ENCODE measurements around the gene PIBF1. TPM values are rescaled to one million over a fixed set of nuclear protein-coding genes. Genes with fewer than 3 reads are reported as not detected.
"Not testable (repeated sequence)": the region's sequence is repeated elsewhere in the genome, so short reads cannot be mapped to it uniquely, and the experiment has no call there.

The PIBF1 gene
- total RNA-seq, 4 donors from 2014 or later: 11.4 to 21.1 (median 13.5) TPM

DNA sequence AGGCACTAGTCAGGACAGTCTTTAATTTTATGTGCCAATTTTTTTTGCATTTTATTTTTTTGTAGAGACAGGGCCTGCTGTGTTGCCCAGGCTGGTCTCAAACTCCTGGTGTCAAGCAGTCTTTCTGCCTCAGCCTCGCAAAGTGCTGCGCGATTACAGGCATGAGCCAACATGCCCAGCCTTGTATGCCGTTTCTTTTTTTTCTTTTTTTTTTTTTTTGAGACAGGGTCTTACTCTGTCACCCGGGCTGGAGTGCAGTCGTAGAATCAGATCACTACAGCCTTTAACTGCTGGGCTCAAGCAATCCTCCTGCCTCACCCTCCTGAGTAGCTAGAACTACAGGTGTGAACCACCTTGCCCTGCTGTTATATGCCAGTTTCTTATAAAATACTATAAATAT, 27.8 kb upstream of the PIBF1 start:
- no peak overlapping the region for H3K4me3 ChIP-seq (ENCODE audit: low read depth, poor library complexity, severe bottlenecking)
- WGBS, 2 donors: 64 to 68% methylated on average over 6 of the region's 6 CpGs
- no peak for DNase-seq (ENCODE audit: low spot score in 2 of 2)
- no peak for TF ChIP-seq POLR2A (IDR thresholded peaks at IDR 0.05)
- intact Hi-C loops (cut with DNase I; ENCODE audit: low total_unique reads): no loop called here

DNA sequence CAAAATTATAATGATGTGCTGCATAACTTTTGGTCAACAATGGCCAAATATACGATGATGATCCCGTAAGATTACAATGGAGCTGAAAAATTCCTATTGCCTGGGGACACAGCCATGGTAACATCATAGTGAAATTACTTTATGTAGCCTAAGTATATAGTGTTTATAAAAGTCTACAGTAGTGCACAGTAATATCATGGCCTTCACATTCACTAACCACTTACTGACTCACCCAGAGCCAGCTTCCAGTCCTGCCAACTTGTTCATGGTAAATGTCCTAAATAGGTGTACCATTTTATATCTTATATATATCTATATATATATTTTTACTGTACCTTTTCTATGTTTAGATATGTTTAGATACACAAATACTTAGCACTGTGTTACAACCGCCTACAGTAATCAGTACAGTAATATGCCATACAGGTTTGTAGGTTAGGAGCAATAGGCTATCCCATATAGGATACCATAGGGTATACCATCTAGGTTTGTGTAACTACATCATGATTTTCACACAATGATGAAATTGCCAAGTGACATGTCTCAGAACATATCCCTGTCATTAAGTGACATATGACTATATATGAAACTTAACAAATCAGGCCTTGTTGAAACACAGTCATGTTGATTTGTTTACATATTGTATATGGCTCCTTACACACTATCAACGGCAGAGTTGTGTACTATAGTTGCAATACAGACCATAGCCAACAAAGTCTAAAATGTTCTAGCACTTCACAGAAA, 24.0 kb upstream of the PIBF1 start:
- no peak for DNase-seq (ENCODE audit: low spot score in 2 of 2)
- TF ChIP-seq POLR2A (IDR thresholded peaks at IDR 0.05) (no peak), CTCF (IDR thresholded peaks at IDR 0.05) (no peak)
- no peak overlapping the region for H3K4me3 ChIP-seq (ENCODE audit: low read depth, poor library complexity, severe bottlenecking)
- intact Hi-C loops (cut with DNase I; ENCODE audit: low total_unique reads): no loop called here
- 70 to 71% methylated on average over 4 of the region's 4 CpGs for WGBS, 2 donors

DNA sequence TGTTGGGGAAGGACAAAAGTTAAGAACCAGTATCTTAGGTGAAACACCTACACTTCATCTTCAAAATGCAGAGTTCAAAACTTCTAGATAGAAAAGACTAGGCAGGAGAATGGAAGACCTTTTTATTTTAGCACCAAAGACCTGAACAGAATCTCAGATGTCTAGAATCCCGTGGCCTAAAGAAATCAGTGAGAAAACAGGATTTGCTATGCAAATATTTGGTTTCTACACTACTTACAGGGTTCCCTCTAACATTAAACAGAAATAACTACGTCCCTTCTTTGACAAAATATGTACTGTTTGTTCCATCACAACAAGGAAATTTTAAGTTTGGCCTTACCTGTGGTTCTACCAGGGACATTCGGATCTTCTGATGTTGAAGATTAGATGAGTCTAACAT, 21.7 kb upstream of the PIBF1 start:
- 94% methylated on average over 3 of the region's 3 CpGs for WGBS, 2 donors
- TF ChIP-seq CTCF (IDR thresholded peaks at IDR 0.05) (no peak), POLR2A (IDR thresholded peaks at IDR 0.05) (no peak)
- no peak for DNase-seq (ENCODE audit: low spot score in 2 of 2)
- intact Hi-C loops (cut with DNase I; ENCODE audit: low total_unique reads): no loop called here
- no peak overlapping the region for H3K4me3 ChIP-seq (ENCODE audit: low read depth, poor library complexity, severe bottlenecking)

DNA sequence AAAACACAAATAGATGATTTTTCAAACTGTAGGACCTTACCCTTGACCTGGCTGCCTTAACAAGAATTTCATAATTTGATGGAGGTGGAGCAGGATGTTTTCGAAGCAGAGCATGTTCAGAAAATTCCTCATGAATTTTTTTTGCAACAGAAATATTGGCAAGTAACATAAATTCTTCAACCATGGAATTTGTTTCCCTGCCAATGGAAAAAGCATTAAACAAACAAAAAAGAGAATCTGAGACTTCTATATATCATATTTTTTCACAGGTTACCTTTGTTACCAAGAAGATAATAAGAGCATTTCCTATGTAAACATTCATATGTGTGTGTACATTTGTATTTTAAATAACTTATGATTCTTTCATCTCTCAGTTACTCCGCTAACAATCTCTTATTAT, 18.5 kb upstream of the PIBF1 start:
- intact Hi-C loops (cut with DNase I; ENCODE audit: low total_unique reads): no loop called here
- no peak for DNase-seq (ENCODE audit: low spot score in 2 of 2)
- H3K4me3 ChIP-seq (ENCODE audit: low read depth, poor library complexity, severe bottlenecking): no peak overlapping the region
- TF ChIP-seq POLR2A (IDR thresholded peaks at IDR 0.05) (no peak), CTCF (IDR thresholded peaks at IDR 0.05) (no peak)
- WGBS, 2 donors: 70 to 74% methylated on average over 2 of the region's 2 CpGs

DNA sequence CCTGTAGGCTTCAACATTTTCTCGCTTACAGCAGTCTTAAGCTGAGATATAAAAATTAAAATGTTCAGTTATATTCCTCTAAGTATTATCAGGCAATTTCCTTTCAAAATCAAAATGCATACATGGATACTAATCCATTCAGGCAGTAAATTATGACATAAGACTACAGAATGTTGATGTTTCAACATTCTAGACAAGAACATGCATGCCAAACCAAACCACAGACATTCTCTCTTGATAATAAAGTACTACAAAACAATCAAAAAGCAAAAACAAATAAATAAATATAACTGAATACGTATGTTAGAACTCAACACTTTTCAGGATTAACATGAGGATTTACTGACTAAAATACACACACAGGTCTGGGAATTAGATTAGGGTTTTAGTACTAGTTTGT, 7.9 kb upstream of the PIBF1 start:
- H3K4me3 ChIP-seq (ENCODE audit: low read depth, poor library complexity, severe bottlenecking): no peak overlapping the region
- DNase-seq (ENCODE audit: low spot score in 2 of 2): no peak
- intact Hi-C loops (cut with DNase I; ENCODE audit: low total_unique reads): no loop called here
- WGBS, 2 donors: 81 to 89% methylated on average over 2 of the region's 2 CpGs
- TF ChIP-seq CTCF (IDR thresholded peaks at IDR 0.05): no peak
- TF ChIP-seq POLR2A (IDR thresholded peaks at IDR 0.05): no peak

GRCh38 chr13:72782717-72783116, 784 bp downstream of the PIBF1 start:
- intact Hi-C loops (cut with DNase I; ENCODE audit: low total_unique reads): no loop called here
- no peak for TF ChIP-seq CTCF (IDR thresholded peaks at IDR 0.05)
- no peak for DNase-seq (ENCODE audit: low spot score in 2 of 2)
- 2 to 5% methylated on average over 7 of the region's 7 CpGs for WGBS, 2 donors
- no peak overlapping the region for H3K4me3 ChIP-seq (ENCODE audit: low read depth, poor library complexity, severe bottlenecking)

GRCh38 chr13:72784679-72785078, 2.7 kb downstream of the PIBF1 start:
- intact Hi-C loops (cut with DNase I; ENCODE audit: low total_unique reads); DNase-seq (ENCODE audit: low spot score in 2 of 2); H3K4me3 ChIP-seq (ENCODE audit: low read depth, poor library complexity, severe bottlenecking): not testable (repeated sequence)
- 93 to 98% methylated on average over 4 of the region's 4 CpGs for WGBS, 2 donors

All from lower leg skin (tissue), 4 donors.